HuH-7 (cell line): ENCODE results near the gene KCNJ15.

Experiments used
- DNase-seq: peaks from one replicate; pipeline ENCODE4 v3.0.0; 2011; ENCODE audit warnings: low spot score

The KCNJ15 gene

DNA sequence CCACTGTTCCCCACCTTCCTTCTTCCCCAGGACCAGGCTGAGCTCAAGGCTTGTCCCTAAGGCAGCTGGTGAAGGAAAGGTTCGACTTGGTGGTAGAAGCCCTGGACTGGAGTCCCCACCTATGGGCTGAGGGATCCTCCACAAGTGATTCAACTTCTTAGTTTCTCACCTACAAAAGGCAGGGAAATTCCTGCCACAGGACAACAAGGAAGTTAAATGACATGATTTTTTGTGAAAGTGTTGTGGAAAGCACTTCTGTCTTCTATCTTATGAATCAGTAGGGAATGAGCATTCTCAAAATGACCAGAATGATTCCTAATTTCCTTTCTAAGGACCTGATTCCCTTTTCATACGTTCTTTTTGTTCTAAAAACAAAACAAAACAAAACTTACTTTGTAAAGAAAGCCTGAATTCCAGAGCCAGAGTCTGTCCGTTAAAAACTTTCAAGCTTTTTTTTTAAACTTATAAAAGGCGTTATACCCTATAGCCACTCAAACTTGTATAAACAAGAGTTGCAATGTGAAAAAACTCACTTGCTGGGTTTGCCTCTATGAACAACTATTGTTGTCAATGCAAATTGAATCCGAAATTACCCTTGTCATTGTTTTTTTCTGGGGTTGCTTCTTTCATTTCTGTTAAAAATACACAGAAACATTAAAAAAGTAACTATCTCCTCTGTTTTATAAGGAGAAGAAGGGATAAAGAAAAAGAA is 12.2 kb downstream of the KCNJ15 start:
- DNase-seq: no peak

- no peak for DNase-seq
Measured at GRCh38 chr21:38269576-38269936, 12.8 kb downstream of the KCNJ15 start.

DNA sequence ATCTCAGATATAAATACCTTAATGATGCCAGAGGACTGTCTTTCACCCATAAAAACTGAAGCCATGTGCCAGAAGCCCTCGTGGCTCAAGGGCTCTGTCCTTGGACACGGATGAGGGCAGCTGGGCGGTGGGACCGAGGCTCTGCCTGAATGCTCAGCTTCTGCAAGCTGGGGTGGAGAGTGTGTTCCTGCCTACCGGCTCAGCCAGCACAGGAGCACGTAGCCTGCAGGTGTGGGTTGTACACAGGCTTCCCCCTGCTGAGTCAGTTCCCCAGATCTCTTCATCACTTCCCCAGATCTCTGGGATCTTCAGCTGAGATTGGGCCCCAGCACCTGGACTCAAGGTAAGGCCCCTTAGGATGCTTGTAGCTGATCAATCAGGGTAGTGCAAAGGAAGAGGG is 15.4 kb downstream of the KCNJ15 start:
- no peak for DNase-seq

DNA sequence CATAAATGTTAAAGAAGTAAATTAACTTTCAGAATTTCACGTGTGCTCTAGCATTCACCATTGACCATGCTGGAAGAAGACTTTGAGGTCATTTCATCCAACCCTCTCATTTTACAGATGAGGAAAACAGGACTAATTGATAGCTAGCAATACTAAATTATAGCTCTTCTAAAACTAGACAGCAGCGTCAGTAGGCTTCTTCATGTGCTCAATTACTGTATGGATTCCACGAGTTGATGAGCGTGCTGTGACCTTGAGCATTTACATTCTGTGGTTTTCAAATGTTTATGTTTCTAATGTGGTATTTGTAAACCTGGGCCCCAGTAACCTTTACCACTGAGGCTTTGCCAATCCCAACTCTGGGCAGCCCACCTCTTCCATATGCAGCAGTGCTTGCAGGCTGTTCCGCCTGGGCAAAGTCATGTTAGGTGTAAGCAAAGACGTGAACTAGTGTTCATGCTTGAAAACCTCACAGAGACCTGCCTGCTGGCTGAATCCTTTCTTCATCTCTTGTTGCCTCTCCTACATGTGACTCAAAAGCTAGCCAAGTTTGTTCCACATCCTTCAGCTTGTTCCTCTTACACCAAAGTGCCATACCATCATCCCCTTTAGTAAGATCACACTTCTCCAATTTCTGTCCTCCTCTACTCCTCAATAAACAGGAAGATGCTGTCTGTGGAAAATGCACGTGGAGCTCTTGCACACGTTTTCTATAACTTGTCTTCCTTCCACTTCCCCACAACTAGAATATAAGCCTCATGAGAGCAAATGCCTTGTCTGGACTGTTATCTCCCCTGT is 17.2 kb downstream of the KCNJ15 start:
- DNase-seq: no peak

- DNase-seq: no peak
Measured at GRCh38 chr21:38277501-38278131, 20.8 kb downstream of the KCNJ15 start.

- no peak for DNase-seq
Measured at GRCh38 chr21:38280454-38280853, 23.7 kb downstream of the KCNJ15 start.

DNA sequence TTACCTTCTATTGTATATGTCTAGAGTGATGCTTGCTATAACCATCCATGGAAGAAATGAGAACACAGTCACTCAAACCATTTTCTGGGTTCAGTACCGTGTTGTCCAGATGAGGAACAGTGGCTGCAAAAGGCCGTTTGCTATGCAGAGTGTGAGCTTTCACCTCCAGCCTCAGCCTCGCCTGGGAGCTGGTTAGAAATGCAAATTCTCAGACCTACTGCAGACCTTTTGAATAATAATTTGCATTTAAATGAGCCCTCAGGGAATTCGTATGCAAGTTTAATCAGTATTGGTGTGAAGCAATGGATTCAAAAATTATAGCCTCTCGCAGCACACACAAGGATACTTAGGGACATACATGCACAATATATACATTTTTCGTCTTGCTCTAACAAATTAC is 24.1 kb downstream of the KCNJ15 start:
- no peak for DNase-seq

DNA sequence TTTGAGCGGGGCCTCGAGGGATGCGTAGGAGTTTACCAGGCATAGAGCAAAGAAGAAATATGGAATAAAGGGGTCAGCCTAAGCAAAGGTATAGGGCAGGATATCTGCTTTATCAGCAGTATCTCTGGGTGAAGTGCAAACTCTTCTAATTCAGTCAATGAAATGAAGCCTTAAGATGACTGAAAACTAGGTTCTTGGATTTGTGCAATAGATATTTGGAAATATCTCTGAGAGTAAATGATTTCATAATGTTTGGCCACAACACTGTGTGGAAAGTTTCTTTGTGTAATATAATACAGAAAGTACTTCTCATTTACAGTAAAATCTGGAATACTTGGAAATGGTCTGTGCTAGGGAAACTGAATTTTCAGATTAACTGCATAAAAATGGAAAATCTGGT is 26.1 kb downstream of the KCNJ15 start:
- DNase-seq: no peak

DNA sequence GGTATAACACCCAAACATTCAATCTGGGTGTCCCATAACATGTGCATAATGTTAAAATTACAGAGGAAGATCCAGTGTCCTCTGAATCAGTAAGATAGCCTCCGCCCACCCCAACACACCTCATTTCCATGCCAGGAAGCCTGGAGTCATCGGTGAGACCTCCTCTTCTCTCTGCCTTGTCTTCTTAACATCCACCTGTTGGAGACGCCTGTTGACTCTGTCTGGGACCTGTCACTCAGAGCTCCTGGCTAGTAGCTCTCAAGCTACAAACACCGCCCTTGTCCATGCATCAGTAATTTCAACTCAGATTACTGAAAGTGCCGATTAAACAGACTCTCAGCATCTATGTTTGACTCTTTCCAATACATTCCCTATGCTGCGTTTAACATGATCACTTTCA is 27.4 kb downstream of the KCNJ15 start:
- no peak for DNase-seq

DNA sequence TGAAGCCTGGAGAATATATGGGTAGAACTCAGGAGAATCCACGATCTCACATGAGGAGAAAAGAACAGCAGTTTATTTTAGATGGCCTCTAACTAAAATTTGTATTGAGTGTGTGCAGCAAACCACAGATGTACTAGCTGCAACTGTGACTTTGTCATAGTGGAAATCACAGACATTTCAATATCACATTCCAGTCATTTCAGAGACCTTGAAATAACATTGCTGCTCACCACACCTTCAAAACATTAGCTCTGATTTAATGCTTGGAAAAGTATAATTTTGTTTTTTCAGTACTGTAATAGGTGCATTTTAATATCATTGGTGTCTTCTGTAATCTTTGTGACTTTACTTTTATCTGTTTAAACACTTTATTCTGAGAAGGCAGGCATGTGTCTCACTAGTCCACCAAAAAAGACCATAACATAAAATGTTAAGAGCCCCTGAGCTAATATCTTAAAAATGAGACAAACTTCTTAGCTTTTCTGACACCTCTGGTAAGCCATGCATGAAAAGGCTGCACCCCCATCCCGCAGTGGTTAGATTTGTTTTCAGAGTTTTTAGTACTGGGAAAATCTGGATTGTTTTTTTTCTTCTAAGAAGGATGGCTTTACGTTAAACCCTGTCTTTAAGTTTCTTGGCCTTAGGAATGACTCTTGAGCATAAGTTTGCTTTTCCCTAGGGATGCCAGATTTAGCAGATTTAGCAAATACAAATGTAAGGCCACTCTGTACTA is 30.1 kb downstream of the KCNJ15 start:
- no peak for DNase-seq

- DNase-seq: no peak
Measured at GRCh38 chr21:38287476-38287875, 30.7 kb downstream of the KCNJ15 start.

DNA sequence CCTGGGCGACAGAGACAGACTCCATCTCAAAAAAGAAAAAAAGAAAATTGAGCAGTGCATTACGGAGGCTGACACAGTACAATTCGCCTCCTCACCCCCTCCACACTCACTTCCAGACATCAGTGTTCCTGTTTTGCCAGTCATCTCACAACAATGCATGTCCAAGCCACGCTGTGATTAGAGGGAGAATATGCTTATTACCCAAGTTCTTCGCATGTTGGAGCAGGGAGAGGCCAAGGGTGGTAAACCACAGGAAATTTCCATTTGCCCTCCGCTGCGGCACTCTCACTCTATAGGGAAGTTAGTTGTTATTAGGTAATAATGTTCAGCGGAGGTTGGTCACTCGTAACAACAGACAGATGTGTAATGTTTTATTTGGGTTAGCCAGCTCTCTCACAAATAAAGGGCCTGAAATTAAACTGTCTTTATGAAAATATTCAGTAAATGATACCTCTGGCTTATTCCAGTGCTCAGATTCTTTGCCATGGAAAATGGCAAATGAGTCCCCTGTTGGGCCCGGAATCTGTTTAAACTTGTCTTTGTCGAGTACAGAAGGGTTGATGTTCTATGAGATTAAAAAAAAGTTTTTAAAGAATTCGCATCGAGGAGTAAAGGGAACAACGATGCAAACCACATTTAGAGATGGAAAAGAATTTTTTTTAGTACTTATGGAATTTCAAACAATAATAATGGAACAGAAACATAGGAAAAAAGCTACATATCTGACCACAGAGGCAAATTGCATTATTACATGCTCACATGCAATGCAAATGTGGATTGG is 33.1 kb downstream of the KCNJ15 start:
- no peak for DNase-seq

DNA sequence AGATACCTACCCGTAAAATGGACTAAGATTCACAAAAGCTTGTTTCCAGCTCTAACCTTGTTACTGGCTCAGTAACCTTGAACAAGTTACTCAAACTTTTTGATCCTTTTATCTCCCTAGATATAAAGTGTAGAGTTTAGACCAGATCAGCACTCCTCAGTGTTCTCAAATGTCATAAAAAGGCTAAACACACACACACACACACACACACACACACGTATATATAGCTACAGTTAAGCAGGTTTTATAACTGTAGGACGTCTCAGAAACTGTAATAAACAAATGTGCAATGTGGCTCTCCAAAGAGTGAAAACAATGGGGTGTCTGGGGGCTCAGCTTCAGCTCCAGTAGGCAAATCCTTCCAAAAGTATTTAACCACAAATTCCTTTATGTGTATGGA is 34.0 kb downstream of the KCNJ15 start:
- DNase-seq: no peak

- no peak for DNase-seq
Measured at GRCh38 chr21:38291874-38292273, 35.1 kb downstream of the KCNJ15 start.

- DNase-seq: no peak
Measured at GRCh38 chr21:38293113-38293512, 36.3 kb downstream of the KCNJ15 start.

DNA sequence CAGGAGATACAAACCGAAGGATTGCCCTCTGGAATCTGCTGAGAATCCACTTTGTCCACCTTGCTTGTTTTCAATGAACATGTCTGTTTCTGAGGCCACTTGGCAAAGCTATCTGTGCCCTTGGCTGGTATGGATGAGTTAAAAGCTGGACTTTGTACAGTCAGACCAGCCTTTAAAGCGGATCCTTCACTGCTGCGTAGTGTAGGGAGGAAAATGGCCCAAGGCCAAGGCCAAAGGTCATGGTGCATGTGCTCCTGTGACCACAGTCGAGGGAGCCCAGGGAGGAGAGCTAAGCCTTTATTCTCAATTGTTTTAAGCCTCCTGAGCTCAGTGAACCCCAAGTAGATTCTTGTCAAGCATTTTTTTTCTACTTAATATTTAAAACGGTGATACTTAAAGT is 37.0 kb downstream of the KCNJ15 start:
- DNase-seq: no peak

DNA sequence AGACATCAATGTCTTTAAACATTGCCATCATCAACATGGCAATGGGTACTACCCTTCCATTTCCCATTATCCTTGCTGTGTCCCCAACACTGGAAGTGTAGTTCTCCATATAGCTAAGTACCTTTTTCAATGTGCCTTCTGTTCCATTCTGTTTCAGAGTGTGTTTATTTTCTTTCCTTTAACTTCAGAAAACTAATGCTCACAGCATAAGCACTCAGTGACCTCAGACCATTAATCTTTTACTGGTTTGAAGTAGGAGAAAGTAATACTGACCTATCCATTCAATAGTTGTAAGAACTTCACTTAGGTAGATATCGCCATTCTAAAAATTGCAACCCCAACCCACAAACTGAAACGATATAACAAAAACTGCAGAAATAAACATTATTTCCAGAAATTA is 37.8 kb downstream of the KCNJ15 start:
- DNase-seq: no peak

GRCh38 chr21:38295997-38296764 is 39.4 kb downstream of the KCNJ15 start:
- DNase-seq: no peak

DNA sequence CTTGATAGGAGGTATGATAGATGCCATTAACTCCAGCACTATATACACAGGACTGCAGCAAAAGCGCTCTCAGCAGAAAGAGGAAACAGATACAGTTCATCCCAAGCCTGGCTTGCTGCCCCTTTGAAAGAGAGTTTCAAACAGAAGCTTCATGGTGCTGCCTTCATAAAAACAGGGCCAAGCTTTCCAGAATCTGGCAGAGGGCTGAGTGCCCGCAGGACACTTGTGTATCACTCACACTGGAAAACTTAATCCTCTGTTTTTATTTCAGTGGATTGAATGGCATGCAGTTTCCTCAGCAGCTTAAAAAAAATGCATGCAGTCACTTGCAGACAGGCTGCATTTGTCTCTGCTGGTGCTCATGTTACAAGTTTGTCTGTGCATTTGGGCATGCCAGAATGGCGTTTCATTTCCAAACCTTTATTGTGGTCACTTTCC is 40.4 kb downstream of the KCNJ15 start:
- DNase-seq: no peak

- no peak for DNase-seq
Measured at GRCh38 chr21:38297871-38298270, 41.1 kb downstream of the KCNJ15 start.

- DNase-seq: no peak
Measured at GRCh38 chr21:38298832-38299231, 42.0 kb downstream of the KCNJ15 start.
